ENCODE data around the gene SRSF4.
"Not testable (repeated sequence)": the region's sequence is repeated elsewhere in the genome, so short reads cannot be mapped to it uniquely, and the experiment has no call there.

Gene SRSF4

DNA sequence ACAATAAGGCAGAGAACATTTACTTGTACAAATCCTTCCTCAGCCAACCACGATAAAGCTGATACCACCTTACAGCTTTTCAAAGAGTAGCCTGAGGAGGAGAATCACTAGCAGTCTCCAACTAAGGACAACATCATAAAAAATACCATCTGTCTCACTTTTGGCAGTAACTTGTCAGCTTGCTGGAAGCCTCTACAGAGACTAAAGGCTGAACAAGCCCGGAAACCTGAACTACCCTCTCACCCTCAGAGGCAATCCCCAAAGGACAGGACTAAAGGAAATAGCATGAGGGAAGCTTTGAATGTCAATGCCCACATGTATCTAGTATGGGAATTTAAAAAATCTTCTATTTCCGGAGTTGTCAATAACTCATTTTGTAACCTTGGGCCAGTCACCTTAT, 10.6 kb downstream of the SRSF4 start:
- H3K4me3 ChIP-seq, result no peak overlapping the region
- H3K27ac ChIP-seq, result no peak overlapping the region

DNA sequence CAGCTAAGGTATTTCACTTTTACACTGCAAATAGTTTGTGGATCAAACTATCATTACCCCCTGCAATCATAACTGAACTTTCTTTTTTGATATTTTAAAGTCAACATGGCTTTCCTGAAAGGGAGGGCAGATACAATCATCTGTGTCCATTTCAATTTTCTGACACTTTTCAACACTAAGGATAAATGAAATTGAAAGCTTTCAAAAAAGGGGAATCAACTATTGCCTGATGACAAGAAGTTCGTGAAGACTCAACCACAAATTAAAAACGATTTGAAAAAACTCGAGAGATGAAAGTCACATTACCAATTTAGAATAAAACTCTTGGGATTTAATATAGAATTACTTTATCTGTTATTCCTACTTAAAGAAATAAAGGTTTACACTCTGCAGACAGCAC, 11.7 kb downstream of the SRSF4 start:
- Histone ChIP-seq H3K4me3 (no peak overlapping the region), H3K27ac (no peak overlapping the region)

DNA sequence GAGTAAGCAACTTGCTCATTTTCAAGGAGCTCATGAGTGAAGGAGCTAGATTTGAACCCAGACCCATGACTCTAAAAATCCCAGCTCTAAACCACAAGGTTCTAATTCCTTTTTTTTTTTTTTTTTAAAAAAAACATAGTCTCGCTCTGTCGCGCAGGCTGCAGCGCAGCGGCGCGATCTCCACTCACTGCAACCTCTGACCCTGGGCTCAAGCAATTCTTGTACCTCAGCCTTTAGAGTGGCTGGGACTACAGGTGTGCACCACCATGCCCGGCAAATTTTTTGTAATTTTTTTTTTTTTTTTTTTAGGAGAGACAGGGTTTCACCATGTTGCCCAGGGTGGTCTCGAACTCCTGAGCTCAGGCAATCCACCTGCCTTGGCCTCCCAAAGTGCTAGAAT, 13.8 kb downstream of the SRSF4 start:
- H3K27ac ChIP-seq, result no peak overlapping the region
- H3K4me3 ChIP-seq, result no peak overlapping the region

DNA sequence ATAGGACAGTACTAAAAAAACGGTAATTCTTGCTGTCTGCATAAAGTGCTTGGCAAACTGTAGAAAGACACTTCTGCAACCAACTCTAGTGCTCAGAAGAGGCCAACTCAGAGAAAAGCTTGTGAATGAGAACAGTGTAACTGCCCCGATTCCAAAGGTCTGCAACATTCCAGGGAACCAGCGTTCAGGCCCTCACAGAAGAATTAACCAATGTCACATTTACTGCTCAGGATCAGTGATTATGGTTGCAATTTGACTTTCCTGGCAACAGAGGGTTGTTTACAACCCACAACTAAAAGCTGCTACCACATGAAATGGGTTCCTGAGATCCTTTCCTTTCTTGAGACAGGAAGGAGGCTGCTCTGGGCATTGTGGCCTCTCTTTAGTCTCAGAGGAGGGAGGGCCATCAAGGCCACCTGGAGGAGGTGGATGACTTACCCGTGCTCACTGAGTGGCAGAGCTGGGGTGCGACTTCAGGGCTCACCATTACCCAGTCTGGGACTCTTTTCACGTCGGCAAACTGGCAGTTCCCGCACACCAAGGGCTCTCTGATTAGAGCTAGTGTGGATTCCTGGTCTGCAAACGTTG, 15.3 kb downstream of the SRSF4 start:
- no peak overlapping the region for H3K4me3 ChIP-seq
- H3K27ac ChIP-seq, result no peak overlapping the region

DNA sequence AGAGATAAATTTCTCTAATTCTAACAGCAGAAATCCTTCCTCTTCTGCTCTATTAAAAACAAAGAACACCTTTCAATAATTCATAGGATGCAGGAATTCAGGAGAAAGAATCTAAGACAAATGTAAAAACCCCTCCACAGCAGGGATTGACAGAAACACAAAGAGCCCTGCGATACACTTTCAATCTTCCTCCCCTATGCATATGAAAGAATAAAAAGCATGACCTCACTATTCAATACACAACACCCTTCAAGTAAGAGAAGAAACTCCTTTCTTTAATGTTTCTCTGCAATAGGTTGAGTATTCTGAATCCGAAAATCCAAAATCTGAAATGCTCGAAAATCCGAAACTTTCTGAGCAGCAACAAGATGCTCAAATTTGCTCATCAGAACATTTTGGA, 17.1 kb downstream of the SRSF4 start:
- H3K4me3 ChIP-seq, result no peak overlapping the region
- H3K27ac ChIP-seq, result no peak overlapping the region

DNA sequence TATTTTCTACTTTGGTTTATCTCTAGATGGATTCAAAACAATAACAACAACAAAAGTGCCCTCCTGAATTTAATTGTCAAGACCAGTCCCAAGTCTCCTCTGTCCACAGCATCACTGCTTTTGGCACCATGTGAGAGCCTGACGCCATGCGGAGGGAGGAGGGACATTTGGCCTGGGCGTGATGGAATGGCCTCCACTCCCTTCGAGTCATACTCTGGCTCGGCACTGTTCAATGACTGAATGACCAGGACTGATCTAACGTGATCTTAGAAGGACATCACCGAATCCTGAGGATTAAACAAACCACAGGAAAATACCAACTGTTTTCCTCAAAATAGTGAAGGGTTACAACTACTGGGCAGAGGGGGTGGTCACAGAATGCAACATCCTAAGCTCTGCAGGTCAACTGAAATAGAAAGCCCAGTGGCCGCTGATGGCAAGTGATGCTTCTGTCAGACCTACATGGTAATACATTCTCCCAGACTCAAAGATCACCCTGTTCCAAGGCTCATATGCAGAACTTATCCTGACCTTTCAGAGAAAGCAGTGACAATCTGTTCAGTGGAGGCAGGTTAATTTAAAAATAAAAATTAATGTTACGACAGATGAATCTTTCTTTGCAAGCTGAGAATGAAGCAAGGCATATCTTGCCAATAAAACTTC, 19.1 kb downstream of the SRSF4 start:
- Histone ChIP-seq H3K4me3 (no peak overlapping the region), H3K27ac (no peak overlapping the region)

DNA sequence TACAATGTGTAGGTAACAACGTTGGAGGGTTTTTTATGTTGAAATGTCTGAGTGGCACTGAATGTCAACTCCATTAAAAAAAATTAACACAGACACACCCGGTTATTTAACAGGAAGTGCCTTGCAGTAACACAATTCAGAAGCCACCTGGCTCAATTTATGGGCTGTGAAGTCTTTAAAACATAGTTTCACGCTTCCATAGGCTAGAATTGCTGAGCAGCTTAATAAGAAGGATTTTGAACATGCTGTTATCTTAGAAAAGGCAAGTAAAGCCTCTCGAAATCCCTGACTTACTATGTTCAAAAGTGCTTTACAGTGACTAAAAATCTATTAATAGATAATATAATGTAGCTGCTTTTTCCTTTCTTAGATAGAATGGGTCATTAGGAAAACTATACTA, 19.7 kb downstream of the SRSF4 start:
- Histone ChIP-seq H3K27ac (peak overlapping the region in 1 of 21 experiments; percentile 23), H3K4me3 (no peak overlapping the region)

DNA sequence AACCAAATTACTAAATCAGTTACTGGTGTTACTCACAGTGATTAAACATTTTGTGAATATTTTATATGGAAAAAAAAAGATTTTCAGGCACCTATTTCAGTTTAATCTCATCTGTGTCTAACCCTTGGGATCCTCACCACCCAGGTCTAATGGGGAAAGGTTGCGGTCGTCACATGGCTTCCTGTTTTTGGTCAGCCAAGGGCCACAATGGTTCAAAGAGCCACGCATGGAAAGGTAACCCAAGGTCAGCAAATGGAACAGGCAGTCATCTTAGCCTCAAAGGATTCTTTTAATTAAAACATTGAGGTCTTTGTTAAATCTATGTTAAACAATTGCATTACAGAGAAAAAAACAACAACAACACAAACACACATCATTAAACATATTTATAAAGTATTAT, 21.9 kb downstream of the SRSF4 start:
- no peak overlapping the region for H3K4me3 ChIP-seq
- no peak overlapping the region for H3K27ac ChIP-seq

DNA sequence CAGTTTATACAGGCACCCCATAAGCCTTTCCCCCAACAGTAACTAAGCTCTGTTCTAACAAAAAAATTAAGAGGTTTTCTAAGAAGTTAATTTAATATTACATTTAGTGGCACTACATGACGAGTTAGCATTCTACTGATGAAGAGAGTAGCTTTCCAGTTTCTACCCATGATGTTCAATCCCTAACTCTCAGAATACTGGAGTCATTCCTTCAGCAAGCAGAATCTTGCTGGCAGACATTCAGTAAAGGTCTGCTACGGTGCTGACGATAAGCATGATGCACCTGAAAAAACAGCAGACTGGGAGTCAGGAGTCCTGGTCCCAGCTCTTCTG, 24.5 kb downstream of the SRSF4 start:
- Histone ChIP-seq H3K27ac (no peak overlapping the region), H3K4me3 (no peak overlapping the region)

DNA sequence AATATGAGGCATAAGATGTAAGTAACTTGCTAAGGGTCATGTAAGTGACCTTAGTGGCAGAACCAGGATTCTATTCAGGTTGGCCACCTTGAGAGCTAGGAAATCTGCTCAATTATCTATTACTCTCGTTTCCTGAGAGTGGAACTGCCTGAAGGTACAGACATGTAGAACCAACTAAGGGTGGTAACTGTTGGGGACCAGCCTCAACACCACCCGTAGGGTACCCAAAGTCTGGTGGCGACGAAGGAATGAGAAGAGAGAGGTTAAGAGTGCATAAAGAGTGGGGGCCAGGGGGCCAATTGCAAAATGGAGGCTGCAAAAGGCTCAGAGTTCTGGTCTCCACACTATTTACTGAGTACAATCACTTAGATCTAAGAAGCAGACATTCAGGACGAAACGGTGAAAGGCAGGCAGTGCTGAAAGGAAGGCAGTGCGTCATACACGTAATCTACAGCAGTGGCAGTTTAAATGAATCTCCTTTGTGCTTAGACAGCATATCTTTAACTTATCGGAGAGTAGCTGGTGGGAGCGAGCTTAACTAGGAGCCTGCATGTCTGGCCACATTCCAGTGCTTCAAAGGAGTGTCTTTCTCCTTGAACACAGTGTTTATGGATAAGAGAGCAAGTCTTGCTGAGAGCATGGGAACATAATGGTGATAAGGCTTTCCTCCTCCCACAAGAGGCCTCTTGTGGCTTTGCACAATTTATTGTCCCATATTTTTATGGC, 25.0 kb downstream of the SRSF4 start:
- Histone ChIP-seq H3K27ac (no peak overlapping the region), H3K4me3 (no peak overlapping the region)

DNA sequence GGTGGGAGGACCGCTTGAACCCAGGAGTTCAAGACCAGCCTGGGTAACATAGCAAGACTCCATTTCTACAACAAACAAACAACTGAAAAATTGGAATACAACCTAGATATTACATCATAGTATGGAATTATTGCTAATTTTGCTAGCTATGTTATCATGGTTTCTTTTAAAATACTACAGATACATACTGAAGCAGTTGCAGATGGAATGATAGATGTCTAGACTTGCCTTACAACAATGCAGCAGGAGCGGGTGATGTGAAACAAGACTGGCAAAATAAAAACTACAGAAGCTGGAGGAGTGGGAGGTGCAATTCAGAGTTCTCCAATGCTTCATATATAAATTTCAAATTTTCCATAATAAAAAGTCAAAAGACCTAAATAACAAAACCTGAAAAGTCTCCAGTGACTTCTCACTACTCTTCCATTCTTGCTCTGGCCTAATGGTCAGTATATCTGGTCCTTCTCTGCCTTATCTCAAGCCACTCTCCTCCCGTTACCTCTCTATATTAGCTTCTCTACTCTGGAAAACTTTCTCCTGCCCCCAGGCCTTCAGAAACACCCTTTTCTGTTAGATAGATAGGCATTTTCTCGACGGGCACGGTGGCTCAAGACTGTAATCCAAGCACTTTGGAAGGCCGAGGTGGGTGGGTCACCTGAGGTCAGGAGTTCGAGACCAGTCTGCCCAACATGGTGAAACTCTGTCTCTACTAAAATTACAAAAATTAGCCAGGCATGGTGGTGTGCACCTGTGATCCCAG, 29.5 kb downstream of the SRSF4 start:
- H3K4me3 ChIP-seq, result no peak overlapping the region

DNA sequence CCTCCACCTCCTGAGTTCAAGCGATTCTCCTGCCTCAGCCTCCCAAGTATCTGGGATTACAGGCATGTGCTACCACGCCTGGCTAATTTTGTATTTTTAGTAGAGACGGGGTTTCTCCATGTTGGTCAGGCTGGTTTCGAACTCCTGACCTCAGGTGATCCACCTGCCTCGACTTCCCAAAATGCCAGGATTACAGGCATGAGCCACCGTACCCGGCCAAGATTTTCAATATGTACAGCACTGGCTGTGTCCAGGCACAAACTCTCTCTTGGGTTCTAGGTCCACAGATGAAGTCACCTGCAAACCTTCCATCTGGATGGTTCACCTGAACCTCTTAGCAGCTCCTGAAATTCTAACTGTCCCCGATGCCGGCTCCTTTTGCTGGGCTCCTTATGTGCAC, 31.4 kb downstream of the SRSF4 start:
- H3K4me3 ChIP-seq, H3K27ac ChIP-seq: not testable (repeated sequence)

More for the DNA sequence above, 29.5 kb downstream of the SRSF4 start:
- H3K27ac ChIP-seq, result no peak overlapping the region

DNA sequence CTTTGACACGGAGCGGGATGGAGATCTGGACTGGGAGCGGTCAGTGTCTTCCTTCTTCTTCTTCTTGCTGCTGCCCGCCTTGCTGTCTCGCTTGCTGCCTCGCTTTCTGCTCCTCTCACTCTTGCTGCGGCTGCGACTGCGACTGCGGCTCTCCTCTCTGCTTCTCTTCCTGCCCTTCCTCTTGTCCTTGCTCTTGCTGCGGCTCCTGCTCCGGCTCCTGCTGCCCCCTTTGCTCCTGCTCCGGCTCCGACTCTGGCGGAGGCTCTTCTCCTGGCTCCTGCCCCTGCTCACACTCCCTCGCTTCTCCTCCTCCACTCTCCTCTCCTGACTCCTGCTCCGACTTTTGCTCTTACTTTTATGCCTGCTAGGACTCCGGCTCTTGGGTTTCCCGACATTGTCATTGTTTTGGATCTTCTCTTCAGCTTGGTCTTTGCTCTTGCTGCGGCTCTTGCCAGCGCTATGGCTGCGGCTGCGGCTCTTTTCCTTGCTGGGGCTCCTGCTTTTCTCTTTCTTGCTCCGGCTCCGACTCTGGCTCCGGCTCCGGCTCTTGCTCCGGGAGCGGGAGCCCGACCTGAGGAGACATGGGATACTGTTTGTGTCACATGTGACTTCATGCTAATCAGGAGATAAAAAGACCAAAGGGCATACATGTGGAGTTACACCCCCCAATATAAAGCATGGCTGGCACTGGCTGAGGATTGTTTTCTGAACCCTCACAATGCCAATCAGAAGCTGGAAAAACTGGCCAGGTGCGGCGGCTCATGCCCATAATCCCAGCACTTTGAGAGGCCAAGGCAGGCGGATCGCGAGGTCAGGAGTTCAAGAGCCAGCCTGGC, 32.8 kb downstream of the SRSF4 start:
- no peak overlapping the region for H3K27ac ChIP-seq

DNA sequence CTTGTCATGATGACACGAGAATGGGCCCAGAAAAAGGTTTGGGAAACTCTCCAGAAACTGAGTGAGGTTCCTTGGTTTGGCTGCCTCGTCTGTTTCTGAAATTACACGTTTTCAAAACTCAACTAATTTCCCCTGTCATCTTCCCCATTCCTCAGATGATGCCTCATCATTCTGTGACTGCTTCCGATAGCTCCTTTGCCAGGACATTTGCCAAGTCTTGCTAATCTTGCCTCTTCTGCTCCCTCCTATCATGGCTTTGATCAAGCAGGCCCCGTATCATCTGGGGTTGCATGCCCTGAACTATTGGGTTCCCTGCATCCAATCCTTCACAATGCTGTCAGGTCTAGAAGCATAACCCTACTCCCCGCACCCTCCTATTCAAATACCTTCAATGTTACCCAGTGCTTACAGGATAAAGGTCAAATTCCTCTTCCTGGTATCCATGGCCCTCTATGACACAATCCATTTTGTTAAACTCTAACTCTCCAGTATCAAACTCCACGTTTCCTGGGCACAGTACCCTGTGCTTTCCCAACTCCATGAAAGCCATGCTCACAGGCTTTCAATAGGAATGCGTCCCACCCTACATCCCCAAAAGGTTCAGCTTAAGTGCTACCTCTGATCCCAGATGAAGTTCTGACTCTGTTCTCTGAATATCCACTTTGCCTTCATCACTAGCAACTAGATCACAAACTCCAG, 35.8 kb downstream of the SRSF4 start:
- Histone ChIP-seq H3K4me3 (no peak overlapping the region), H3K27ac (peak overlapping the region in 1 of 21 experiments; percentile 0)

More for the DNA sequence above, 32.8 kb downstream of the SRSF4 start:
- no peak overlapping the region for H3K4me3 ChIP-seq

DNA sequence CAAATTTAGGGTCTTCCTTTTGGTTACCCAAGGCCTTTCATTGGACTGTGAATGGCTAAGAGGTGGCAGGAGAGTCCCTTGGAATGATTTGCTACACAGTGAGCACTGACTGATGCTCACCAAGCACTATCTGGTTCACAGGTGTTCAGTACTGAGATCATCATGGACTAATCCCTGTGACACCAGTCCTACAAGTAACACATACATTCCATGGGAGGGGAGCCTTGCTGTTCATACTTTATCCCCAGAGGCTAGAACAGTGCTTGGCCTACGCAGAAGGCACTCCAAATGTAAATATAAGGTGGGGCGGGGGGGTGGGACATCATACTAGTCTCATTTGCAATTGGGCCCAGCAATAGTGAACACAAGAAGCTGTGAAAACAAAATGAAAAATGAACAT, 37.5 kb downstream of the SRSF4 start:
- Histone ChIP-seq H3K4me3 (no peak overlapping the region), H3K27ac (no peak overlapping the region)

DNA sequence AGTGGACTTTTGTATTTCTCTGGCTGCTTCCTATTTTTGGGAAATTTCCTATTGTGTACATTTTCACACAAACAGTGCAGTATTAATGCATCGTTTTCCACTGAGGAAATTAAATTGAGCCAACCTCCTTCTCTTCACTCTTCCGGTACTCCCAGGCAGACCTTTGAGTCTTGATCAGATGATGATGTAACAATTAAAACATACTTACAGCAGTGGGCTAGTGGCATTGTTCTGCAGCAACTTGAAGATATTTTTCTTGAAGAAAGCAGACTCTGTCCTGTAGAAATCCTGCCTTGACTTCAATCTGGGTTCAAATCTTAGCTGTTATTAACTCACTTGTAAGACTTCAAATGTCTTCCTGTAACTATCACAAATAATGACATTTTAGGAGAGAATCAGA, 39.0 kb downstream of the SRSF4 start:
- no peak overlapping the region for H3K4me3 ChIP-seq
- H3K27ac ChIP-seq, result no peak overlapping the region

DNA sequence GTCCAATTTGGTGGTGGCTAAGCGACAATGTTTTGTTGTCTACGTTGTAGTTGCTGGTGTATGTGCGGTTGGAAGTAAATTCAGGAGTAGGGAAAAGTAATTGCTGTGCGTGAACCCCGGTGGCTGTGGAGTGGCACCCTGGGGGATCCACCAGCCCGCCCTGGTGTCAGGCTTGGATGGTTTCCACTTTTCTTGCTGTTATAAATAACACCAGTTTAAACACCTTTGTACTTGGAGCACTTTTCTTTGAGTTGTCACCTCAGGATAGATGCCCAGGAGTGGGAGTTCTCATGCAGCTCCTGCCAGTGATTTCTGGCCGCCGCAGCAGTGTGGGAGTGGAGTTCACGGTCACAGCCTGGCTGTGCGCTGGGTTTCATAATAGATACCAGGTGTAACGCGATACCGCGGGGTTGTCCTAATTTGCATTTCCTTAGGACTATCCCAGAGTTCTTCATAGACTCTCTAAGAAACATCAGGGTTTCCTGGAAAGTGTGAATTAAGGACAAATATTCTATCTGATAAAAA, 45.2 kb downstream of the SRSF4 start:
- H3K4me3 ChIP-seq, result no peak overlapping the region
- H3K27ac ChIP-seq, result no peak overlapping the region

DNA sequence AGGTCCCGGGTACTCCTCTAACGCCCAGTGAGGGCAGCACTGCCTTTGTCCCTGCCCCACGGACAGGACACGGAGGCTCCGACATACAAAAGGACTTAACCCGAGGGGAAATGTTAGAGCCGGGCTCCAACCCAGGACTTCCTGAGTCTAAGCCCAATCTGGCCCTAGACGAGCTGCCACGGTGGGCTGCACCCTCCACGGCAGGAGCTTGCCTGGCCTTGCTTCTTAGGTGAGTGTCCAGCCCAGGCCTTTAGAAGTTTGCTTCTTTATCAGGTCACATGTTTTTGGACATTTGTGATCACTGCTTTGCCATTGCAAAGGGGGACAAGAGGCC, 47.0 kb downstream of the SRSF4 start:
- Histone ChIP-seq H3K4me3 (peak overlapping the region in 3 of 7 experiments; percentile 4 to 27 (median 8)), H3K27ac (no peak overlapping the region)

Data from skin epidermis (tissue), 12 donors.